CD4-positive, alpha-beta T cell treated with Interleukin-4 for 4 hours (primary cell): ENCODE measurements around the gene IRF2BPL.

Source experiments
- DNase-seq: peaks from one replicate; pipeline ENCODE4 v3.0.0-alpha.2; 2020

Gene IRF2BPL

GRCh38 chr14:77053046-77053841 is 24.7 kb upstream of the IRF2BPL start:
- peak; percentile 68 for DNase-seq

GRCh38 chr14:77052281-77053044 is 24.0 kb upstream of the IRF2BPL start:
- no peak for DNase-seq

GRCh38 chr14:77051116-77051515 is 22.6 kb upstream of the IRF2BPL start:
- no peak for DNase-seq

- DNase-seq: no peak
Measured at GRCh38 chr14:77046721-77047120, 18.2 kb upstream of the IRF2BPL start.

GRCh38 chr14:77045238-77046162 is 17.0 kb upstream of the IRF2BPL start:
- no peak for DNase-seq

GRCh38 chr14:77044783-77045237 is 16.3 kb upstream of the IRF2BPL start:
- DNase-seq: no peak

- no peak for DNase-seq
Measured at GRCh38 chr14:77043984-77044485, 15.5 kb upstream of the IRF2BPL start.

GRCh38 chr14:77043177-77043983 is 14.9 kb upstream of the IRF2BPL start:
- DNase-seq: peak; percentile 63

- DNase-seq: no peak
Measured at GRCh38 chr14:77041881-77042545, 13.5 kb upstream of the IRF2BPL start.

GRCh38 chr14:77040741-77041653 is 12.5 kb upstream of the IRF2BPL start:
- peak; percentile 80 for DNase-seq

GRCh38 chr14:77040059-77040740 is 11.7 kb upstream of the IRF2BPL start:
- peak; percentile 99 for DNase-seq

- no peak for DNase-seq
Measured at GRCh38 chr14:77039285-77040058, 11.0 kb upstream of the IRF2BPL start.

- DNase-seq: peak; percentile 66
Measured at GRCh38 chr14:77037938-77038568, 9.5 kb upstream of the IRF2BPL start.

- DNase-seq: no peak
Measured at GRCh38 chr14:77037215-77037937, 8.9 kb upstream of the IRF2BPL start.

GRCh38 chr14:77036484-77037214 is 8.1 kb upstream of the IRF2BPL start:
- no peak for DNase-seq

- no peak for DNase-seq
Measured at GRCh38 chr14:77035267-77035666, 6.8 kb upstream of the IRF2BPL start.
